Epithelial cell of esophagus (primary cell): ENCODE data around the gene ANXA2R.
A peak's percentile ranks its signal among the peaks of the same experiment; 100 is the strongest.

Experiments used
- DNase-seq: peaks from one replicate; pipeline ENCODE4 v3.0.0; 2010; ENCODE audit warnings: low read depth
- H3K4me3 ChIP-seq: 2 replicates; pipeline ENCODE4 v1.5.1; 2011; ENCODE audit warnings: mild to moderate bottlenecking, low read length, control low read depth
- TF ChIP-seq, protein P1 (sequence below): IDR thresholded peaks from 2 replicates; pipeline ENCODE4 v1.5.1; 2011; ENCODE audit warnings: low read depth, mild to moderate bottlenecking, low read length, control low read depth, inconsistent platforms; ENCODE audit not compliant: insufficient read depth; ENCODE audit errors: missing control alignments

ANXA2R gene

GRCh38 chr5:42994246-42994554 lies 45.9 kb downstream of the ANXA2R start:
- DNase-seq, result peak; percentile 13
- H3K4me3 ChIP-seq, result peak overlapping the region; percentile 52
- TF ChIP-seq, protein P1, sequence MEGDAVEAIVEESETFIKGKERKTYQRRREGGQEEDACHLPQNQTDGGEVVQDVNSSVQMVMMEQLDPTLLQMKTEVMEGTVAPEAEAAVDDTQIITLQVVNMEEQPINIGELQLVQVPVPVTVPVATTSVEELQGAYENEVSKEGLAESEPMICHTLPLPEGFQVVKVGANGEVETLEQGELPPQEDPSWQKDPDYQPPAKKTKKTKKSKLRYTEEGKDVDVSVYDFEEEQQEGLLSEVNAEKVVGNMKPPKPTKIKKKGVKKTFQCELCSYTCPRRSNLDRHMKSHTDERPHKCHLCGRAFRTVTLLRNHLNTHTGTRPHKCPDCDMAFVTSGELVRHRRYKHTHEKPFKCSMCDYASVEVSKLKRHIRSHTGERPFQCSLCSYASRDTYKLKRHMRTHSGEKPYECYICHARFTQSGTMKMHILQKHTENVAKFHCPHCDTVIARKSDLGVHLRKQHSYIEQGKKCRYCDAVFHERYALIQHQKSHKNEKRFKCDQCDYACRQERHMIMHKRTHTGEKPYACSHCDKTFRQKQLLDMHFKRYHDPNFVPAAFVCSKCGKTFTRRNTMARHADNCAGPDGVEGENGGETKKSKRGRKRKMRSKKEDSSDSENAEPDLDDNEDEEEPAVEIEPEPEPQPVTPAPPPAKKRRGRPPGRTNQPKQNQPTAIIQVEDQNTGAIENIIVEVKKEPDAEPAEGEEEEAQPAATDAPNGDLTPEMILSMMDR, result no peak

DNA sequence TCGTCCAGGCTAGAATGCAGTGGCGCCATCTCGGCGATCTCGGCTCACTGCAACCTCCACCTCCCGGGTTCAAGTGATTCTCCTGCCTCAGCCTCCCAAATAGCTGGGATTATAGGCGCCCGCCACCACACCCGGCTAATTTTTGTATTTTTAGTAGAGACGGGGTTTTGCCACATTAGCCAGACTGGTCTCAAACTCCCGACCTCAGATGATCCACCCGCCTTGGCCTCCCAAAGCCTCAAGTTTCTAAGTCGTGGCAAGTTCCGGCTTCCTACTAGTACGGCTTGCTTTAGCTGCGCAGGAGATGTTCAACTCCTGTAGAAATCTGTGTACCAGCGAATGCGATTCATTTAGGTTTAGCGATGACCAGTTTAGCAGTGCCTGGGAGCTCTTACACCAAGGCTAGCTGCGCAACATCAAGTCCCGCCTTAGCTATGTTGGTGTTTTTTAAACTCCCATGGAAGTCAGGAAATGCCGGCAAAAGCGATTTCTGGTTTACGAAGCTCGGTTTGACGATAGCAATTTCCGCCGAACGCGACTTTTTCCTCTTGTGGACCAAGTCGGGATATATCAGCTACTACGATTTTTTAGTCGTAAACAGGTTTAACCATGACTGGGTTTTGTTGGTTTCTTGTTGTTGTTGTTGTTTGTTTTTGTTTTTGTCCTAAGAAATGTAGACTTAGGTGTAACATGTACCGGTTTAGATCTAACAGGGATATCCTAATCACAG lies 46.4 kb downstream of the ANXA2R start:
- TF ChIP-seq, protein P1, result no peak
- peak overlapping the region; percentile 52 for H3K4me3 ChIP-seq
- peak; percentile 67 for DNase-seq

GRCh38 chr5:42992088-42992879 lies 47.8 kb downstream of the ANXA2R start:
- peak; percentile 81 for DNase-seq
- TF ChIP-seq, protein P1, result no peak
- peak overlapping the region; percentile 59 for H3K4me3 ChIP-seq

DNA sequence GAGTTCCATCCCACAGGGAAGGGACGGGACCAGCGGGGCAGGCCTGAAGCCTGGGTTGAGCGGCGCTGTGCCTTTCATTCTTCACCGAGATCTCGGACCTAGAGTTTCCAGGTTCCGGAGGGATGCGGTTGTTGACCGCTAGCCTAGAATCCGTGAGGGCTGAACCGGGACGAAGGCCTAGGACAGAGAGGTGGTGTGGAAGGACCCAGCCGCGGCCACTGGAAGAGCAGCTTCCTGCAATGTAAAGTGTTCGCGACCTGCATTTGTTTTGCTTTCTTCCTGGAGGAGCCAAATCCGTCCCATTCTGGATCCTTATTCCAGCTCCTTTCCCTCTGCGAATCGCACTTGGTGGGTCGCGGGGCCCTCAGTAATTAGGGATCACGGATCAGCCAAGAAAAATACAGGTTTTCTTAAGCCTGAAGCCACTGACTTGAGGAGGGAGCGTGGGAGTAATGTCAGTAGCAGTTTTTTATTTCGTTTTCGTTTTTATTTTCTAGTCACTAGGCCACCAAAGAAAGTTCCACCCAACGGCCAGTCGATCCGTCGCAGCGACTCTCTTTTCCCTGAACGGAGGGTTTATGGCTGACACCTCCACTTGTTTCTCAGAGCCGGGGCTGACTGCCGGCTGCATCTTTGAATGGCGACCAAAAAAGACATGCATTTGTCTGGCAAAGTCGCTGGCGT lies 48.6 kb downstream of the ANXA2R start:
- DNase-seq, result no peak
- H3K4me3 ChIP-seq, result peak overlapping the region; percentile 59
- TF ChIP-seq, protein P1, result no peak

GRCh38 chr5:42990892-42991291 lies 49.2 kb downstream of the ANXA2R start:
- no peak overlapping the region for H3K4me3 ChIP-seq
- DNase-seq, result no peak
- TF ChIP-seq, protein P1, result no peak
